SK-N-SH (cell line): Measurements from ENCODE around the gene DNASE1L3. TPM values are rescaled to one million over a fixed set of nuclear protein-coding genes. Genes with fewer than 3 reads are reported as not detected.

Experiments
- CTCF ChIA-PET: fragments of 300-600, 350-600 bp; formaldehyde crosslinking; extraction: SDS; loops from one replicate; lab custom pipeline; 2021; lab: Yijun Ruan, JAX
- POLR2A ChIA-PET: fragments of 350-600 bp; sonication (Branson Sonifier 250); formaldehyde crosslinking; extraction: SDS; loops from one replicate; lab custom pipeline; 2020; ENCODE audit warnings: antibody characterized with exemption, inconsistent platforms; lab: Yijun Ruan, JAX
- DNase-seq: peaks from one replicate; pipeline ENCODE4 v3.0.0; 2012
- H2AFZ ChIP-seq: fragments of 200-600 bp; sonication (generic); 2 replicates; pipeline ENCODE4 v1.8.1; 2016; ENCODE audit warnings: antibody characterized with exemption, mild to moderate bottlenecking, low read depth
- H3F3A ChIP-seq: fragments of 200-600 bp; sonication (generic); replicated peaks from 2 replicates; pipeline ENCODE3; 2016; ENCODE audit warnings: antibody characterized with exemption, mild to moderate bottlenecking; ENCODE audit not compliant: insufficient read depth
- H3K27ac ChIP-seq, 2 experiments: fragments of 200-500 bp in 1 of 2; fragments of 200-600 bp in 1 of 2; sonication (Bioruptor generic) in 1 of 2; sonication (generic), shearing (Covaris generic) in 1 of 2; 2 replicates each; pipeline versions ENCODE4 v1.5.1 to v1.6.1; 2014 to 2016; ENCODE audit warnings: low read depth in 2 of 2, inconsistent platforms in 1 of 2, low read length in 1 of 2, mild to moderate bottlenecking in 1 of 2, mixed read lengths in 1 of 2
- H3K27me3 ChIP-seq: fragments of 200-600 bp; sonication (generic), shearing (Covaris generic); 2 replicates; pipeline ENCODE4 v1.6.1; 2016; ENCODE audit warnings: mixed run types; ENCODE audit not compliant: insufficient read depth
- H3K36me3 ChIP-seq, 2 experiments: fragments of 200-500 bp in 1 of 2; fragments of 200-600 bp in 1 of 2; sonication (Bioruptor generic) in 1 of 2; sonication (generic) in 1 of 2; replicated peaks in 1 of 2; 2 replicates each; pipeline versions ENCODE3 to v1.5.1; 2014 to 2016; ENCODE audit warnings: low read length in 1 of 2, mild to moderate bottlenecking in 1 of 2; ENCODE audit not compliant: insufficient read depth in 2 of 2, control insufficient read depth in 1 of 2
- H3K4me1 ChIP-seq, 2 experiments: fragments of 200-500 bp in 1 of 2; fragments of 200-600 bp in 1 of 2; sonication (Bioruptor generic) in 1 of 2; sonication (generic), shearing (Covaris generic) in 1 of 2; 2 replicates each; pipeline versions ENCODE4 v1.5.1 to v1.6.1; 2014 to 2016; ENCODE audit warnings: low read depth in 1 of 2, low read length in 1 of 2, mixed run types in 1 of 2; ENCODE audit not compliant: insufficient read depth in 2 of 2, control insufficient read depth in 1 of 2
- H3K4me2 ChIP-seq: fragments of 200-600 bp; sonication (generic), shearing (Covaris generic); 2 replicates; pipeline ENCODE4 v1.6.1; 2017; ENCODE audit warnings: mixed run types
- H3K4me3 ChIP-seq, 2 experiments: fragments of 200-500 bp in 1 of 2; fragments of 200-600 bp in 1 of 2; sonication (Bioruptor generic) in 1 of 2; sonication (generic), shearing (Covaris generic) in 1 of 2; 2 replicates each; pipeline versions ENCODE4 v1.5.1 to v1.8.1; 2014 to 2016; ENCODE audit warnings: low read depth in 2 of 2, inconsistent platforms in 1 of 2, low read length in 1 of 2, mild to moderate bottlenecking in 1 of 2, mixed read lengths in 1 of 2, moderate library complexity in 1 of 2
- H3K79me2 ChIP-seq: fragments of 200-600 bp; sonication (generic); 2 replicates; pipeline ENCODE4 v1.8.1; 2017; ENCODE audit warnings: mild to moderate bottlenecking; ENCODE audit not compliant: insufficient read depth
- H3K9ac ChIP-seq: fragments of 200-600 bp; sonication (generic); 2 replicates; pipeline ENCODE4 v1.6.1; 2017; ENCODE audit warnings: mixed run types
- H3K9me2 ChIP-seq: fragments of 200-600 bp; sonication (generic); 2 replicates; pipeline ENCODE4 v1.6.1; 2017; ENCODE audit warnings: mixed run types
- H3K9me3 ChIP-seq: fragments of 200-600 bp; sonication (generic); 2 replicates; pipeline ENCODE4 v1.6.1; 2017; ENCODE audit warnings: mixed run types, mild to moderate bottlenecking, moderate library complexity
- H4K20me1 ChIP-seq: fragments of 200-600 bp; sonication (generic); 2 replicates; pipeline ENCODE4 v1.6.1; 2017; ENCODE audit warnings: mild to moderate bottlenecking, mixed run types; ENCODE audit not compliant: insufficient read depth
- EZH2phosphoT487 ChIP-seq: fragments of 200-600 bp; sonication (generic); IDR thresholded peaks from 2 replicates; pipeline ENCODE4 v1.6.1; 2017; ENCODE audit warnings: low read depth, mixed run types, mild to moderate bottlenecking, antibody characterized with exemption, moderate library complexity, borderline replicate concordance
- FOXJ3 ChIP-seq: sonication (generic); formaldehyde crosslinking; IDR thresholded peaks from 2 replicates; pipeline ENCODE4 v1.5.1; 2020; ENCODE audit warnings: mild to moderate bottlenecking, missing genetic modification reagents
- FOXM1 ChIP-seq: IDR thresholded peaks from 2 replicates; pipeline ENCODE4 v1.4.0; 2012; ENCODE audit warnings: low read depth, mild to moderate bottlenecking
- GABPA ChIP-seq: IDR thresholded peaks from 2 replicates; pipeline ENCODE4 v1.4.0; 2012; ENCODE audit warnings: low read depth, mild to moderate bottlenecking
- GATA2 ChIP-seq: sonication (generic); formaldehyde crosslinking; IDR thresholded peaks from 2 replicates; pipeline ENCODE4 v1.5.0; 2020; ENCODE audit warnings: mild to moderate bottlenecking, missing genetic modification reagents
- JUND ChIP-seq: IDR thresholded peaks from 2 replicates; pipeline ENCODE4 v1.4.0; 2012
- MEF2A ChIP-seq: IDR thresholded peaks from 2 replicates; pipeline ENCODE4 v1.4.0; 2012; ENCODE audit warnings: low read depth, borderline replicate concordance
- MXI1 ChIP-seq: IDR thresholded peaks from 2 replicates; pipeline ENCODE4 v1.6.1; 2012; ENCODE audit warnings: mild to moderate bottlenecking, low read depth, low read length, improper control_type of control experiment
- NFIC ChIP-seq: IDR thresholded peaks from 2 replicates; pipeline ENCODE4 v1.4.0; 2012; ENCODE audit warnings: borderline replicate concordance
- POLR2AphosphoS5 ChIP-seq: IDR thresholded peaks from 2 replicates; pipeline ENCODE4 v1.6.1; 2012; ENCODE audit warnings: low read depth, low read length
- RAD21 ChIP-seq: IDR thresholded peaks from 2 replicates; pipeline ENCODE4 v1.6.1; 2012; ENCODE audit warnings: mild to moderate bottlenecking, low read length
- SIN3A ChIP-seq: IDR thresholded peaks from 2 replicates; pipeline ENCODE4 v1.6.1; 2012; ENCODE audit warnings: low read depth, mild to moderate bottlenecking, low read length, moderate library complexity, borderline replicate concordance
- TAF1 ChIP-seq: IDR thresholded peaks from 2 replicates; pipeline ENCODE4 v1.6.1; 2012; ENCODE audit warnings: low read depth, mild to moderate bottlenecking, low read length, moderate library complexity, borderline replicate concordance
- TCF12 ChIP-seq: IDR thresholded peaks from 2 replicates; pipeline ENCODE4 v1.4.0; 2012
- TEAD4 ChIP-seq: IDR thresholded peaks from 2 replicates; pipeline ENCODE4 v1.4.0; 2012; ENCODE audit warnings: mild to moderate bottlenecking, borderline replicate concordance; ENCODE audit not compliant: insufficient read depth
- USF1 ChIP-seq: IDR thresholded peaks from 2 replicates; pipeline ENCODE4 v1.4.0; 2012; ENCODE audit warnings: low read depth, borderline replicate concordance
- YY1 ChIP-seq: IDR thresholded peaks from 2 replicates; pipeline ENCODE4 v1.4.0; 2012; ENCODE audit warnings: low read depth, mild to moderate bottlenecking
- ZBTB33 ChIP-seq: IDR thresholded peaks from 2 replicates; pipeline ENCODE4 v1.4.0; 2012; ENCODE audit warnings: low read depth, borderline replicate concordance
- WGBS: methylation state at CpG from one replicate; pipeline ENCODE4 v1.1.6; 2017; ENCODE audit warnings: low lambda C conversion rate; 5-methylcytosine and 5-hydroxymethylcytosine counted together
- polyA plus RNA-seq, 3 experiments: library from polyadenylated mRNA; depleted of rRNA; stranded (reverse); fragments of >200 nt; gene quantifications; 2 replicates each; pipeline ENCODE4 v1.2.3, GENCODE V29; 2012
- TF ChIP-seq, protein P1 (sequence below): fragments of 150-350 bp; IDR thresholded peaks from 2 replicates; pipeline ENCODE4 v1.6.1; 2016; ENCODE audit warnings: mild to moderate bottlenecking, low read depth, low read length

Gene DNASE1L3
- polyA plus RNA-seq, 1 of the 3 experiments (the other 2 are of a cell fraction), result not detected

- Histone ChIP-seq H3K9ac (peak overlapping the region; percentile 65), H4K20me1 (no peaks in the 10 kb centered on the region), H3K79me2 (peaks cover 20% of the 10 kb centered on the region; the same call in 1 of the 2 replicates), H3K27me3 (no peaks in the 10 kb centered on the region), H3K9me3 (no peaks in the 10 kb centered on the region), H3K4me2 (peak overlapping the region; percentile 98), H3K4me3 (peak overlapping the region; percentile 79 to 86), H3K4me1 (peaks cover 0 to 13% of the 10 kb centered on the region in 2 experiments; a peak in 1 of 4 replicates), H2AFZ (peak overlapping the region; percentile 97), H3K27ac (peak overlapping the region; percentile 27 to 51; a peak in 2 of 4 replicates), H3K36me3 (no peaks in the 10 kb centered on the region), H3F3A (no peaks in the 10 kb centered on the region), H3K9me2 (no peaks in the 10 kb centered on the region)
- ChIA-PET CTCF (interaction anchor here (2.0 kb wide), 1 partner anchor 19 kb away, joined by 5 read pairs; no protein-coding TSS in a partner anchor), POLR2A (no interaction called here)
- TF ChIP-seq EZH2phosphoT487, result no peak
- no peak for TF ChIP-seq ZBTB33
- TF ChIP-seq NFIC, result no peak
- no peak for TF ChIP-seq MEF2A
- no peak for TF ChIP-seq MXI1
- no peak for TF ChIP-seq TEAD4
- TF ChIP-seq RAD21, result no peak
- no peak for TF ChIP-seq POLR2AphosphoS5
- TF ChIP-seq TAF1, result no peak
- no peak for TF ChIP-seq TCF12
- TF ChIP-seq YY1, result no peak
- no peak for TF ChIP-seq GABPA
- TF ChIP-seq FOXM1, result no peak
- TF ChIP-seq FOXJ3 (CRISPR knock-in tag), result no peak
- no peak for TF ChIP-seq GATA2 (CRISPR knock-in tag)
- TF ChIP-seq, protein P1, sequence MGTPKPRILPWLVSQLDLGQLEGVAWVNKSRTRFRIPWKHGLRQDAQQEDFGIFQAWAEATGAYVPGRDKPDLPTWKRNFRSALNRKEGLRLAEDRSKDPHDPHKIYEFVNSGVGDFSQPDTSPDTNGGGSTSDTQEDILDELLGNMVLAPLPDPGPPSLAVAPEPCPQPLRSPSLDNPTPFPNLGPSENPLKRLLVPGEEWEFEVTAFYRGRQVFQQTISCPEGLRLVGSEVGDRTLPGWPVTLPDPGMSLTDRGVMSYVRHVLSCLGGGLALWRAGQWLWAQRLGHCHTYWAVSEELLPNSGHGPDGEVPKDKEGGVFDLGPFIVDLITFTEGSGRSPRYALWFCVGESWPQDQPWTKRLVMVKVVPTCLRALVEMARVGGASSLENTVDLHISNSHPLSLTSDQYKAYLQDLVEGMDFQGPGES, result no peak
- no peak for TF ChIP-seq SIN3A
- no peak for TF ChIP-seq JUND
- no peak for TF ChIP-seq USF1
- no peak for DNase-seq
- WGBS, result 48% methylated on average over 22 of the region's 24 CpGs
These were observed 25.9 kb upstream of the DNASE1L3 start for GRCh38 chr3:58236527-58237237.
